HG02970 (cell line): Measurements from ENCODE around the gene INPP5K.
A peak's percentile ranks its signal among the peaks of the same experiment; 100 is the strongest.
"Not testable (repeated sequence)": the region's sequence is repeated elsewhere in the genome, so short reads cannot be mapped to it uniquely, and the experiment has no call there.

Experiments used
- ATAC-seq: cut with Tn5 transposase; IDR thresholded peaks from one replicate; pipeline ENCODE4 v1.9.1; 2021; ENCODE audit warnings: mild to moderate bottlenecking, moderate library complexity, moderate number of reproducible peaks; ENCODE audit not compliant: unreplicated experiment, low FRiP score

INPP5K gene

DNA sequence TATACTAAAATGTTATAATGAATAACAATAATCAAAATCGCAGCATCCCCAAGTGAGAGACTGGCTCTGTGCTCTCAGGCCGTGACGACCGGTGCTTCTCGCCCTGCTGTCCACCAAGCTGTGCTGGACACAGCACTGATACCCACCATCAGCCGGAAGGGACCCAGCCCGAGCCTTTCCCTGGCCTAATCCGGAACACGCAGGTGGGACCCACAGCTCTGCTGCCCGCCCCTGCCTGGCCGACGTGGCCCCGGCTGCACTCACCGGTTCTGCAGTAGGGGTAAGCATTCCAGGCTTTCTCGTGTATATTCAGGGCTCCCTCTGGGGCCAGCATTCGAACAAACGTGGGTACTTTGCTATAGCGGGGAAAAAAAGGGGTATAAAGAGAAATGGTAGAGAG lies 31.6 kb upstream of the INPP5K start:
- ATAC-seq: no peak

DNA sequence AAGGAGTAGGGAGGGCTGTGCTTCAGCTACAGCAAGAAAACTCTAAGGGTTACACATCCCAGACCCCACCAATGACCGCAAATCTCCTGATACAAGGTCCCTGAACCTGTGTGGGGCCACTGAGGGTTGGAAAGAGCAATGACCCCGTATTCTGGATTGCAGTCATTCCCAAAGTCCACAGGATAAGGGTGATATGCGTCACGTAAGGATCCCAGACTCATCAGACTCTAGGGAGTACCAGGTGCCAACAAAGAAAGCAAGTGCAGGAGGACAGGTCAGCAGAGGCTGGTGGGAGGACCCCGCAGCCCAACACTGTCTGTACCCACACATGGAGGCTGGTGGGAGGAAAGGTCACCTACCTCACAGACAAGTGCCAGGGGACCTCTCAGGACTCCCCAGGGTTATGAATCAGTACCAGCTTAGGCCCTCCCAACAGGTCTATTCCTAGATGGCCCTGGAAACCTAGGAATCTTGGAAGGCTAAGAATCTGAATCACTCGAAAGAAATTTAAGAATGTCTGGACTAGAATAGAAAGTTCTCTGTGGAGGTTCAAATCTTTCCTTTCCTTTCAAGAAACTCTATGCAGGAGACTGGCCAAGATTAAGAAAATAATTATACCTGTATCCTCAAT lies 30.0 kb upstream of the INPP5K start:
- ATAC-seq: no peak

DNA sequence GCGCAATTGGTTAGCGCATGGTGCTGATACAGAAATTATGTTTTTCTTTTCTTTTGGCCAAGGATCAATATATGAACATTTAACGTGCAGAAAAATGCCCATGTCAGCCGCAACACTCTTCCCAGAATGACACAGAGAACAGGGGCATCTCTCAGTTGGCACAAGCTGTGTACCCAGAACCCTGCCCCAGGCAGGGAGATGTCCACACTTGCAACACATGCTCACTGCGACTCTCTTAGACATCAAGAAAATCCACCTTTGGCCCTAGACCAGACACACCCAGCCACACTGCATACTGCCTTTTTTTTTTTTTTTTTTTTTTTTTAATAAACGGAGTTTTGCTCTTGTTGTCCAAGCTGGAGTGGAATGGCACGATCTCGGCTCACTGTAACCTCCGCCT lies 29.2 kb upstream of the INPP5K start:
- no peak for ATAC-seq

DNA sequence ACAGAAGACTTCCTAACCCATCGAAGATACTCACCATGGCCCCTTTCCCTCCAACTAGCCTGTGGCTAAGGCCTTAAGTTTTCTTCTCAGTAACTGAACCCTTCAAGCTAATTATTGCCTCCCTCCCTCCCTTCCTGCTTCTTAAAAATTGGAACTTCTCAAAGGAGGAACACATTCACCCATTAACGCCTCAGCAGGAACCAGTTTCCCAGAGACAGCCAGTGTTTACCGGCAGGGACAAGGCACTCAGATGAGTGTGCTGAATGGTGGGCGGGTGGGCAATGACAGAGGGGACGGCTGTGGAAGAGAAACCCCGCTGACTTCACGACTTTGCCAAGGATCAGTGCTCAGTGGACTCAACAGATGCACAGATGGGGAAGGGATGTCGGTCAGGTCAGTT lies 25.9 kb upstream of the INPP5K start:
- no peak for ATAC-seq

DNA sequence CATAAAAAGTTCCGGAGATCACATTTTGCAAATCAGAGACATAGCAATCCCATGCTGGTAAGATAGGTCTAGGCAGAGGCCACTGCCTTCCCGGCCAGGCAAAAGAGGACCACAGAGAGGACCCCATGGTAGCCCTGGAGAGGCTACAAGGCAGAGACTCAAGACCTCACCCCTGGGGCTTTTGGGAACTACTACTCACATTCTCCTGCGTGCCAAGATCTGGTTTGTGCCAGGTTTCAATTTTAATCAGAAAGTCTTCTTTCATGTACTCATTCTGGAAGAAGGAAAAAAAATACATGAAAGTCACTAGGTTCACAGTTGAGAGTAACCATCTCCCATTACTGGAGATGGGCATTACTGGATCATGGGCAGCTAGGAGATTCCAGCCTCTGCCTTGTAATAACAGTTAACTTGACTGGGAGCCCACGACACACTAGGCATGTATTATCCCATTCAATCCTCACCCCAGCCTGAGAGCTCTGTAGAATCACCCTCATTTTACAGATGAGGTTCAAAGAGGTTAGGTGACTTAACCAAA lies 25.0 kb upstream of the INPP5K start:
- no peak for ATAC-seq

DNA sequence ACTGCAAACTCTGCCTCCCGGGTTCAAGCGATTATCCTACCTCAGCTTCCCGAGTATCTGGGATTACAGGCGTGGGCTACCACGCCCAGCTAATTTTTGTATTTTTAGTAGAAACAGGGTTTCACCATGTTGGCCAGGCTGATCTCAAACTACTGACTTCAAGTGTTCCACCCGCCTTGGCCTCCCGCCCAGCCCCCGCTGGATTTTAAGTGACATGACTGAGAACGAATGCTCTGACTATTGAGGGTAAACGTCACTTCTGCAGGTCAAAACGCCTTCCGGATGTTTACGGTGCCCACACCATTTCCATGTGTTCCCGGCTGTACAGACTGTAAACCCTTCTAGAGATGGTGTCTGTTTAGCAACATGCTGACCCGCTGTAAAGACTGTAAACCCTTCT lies 23.4 kb upstream of the INPP5K start:
- no peak for ATAC-seq

DNA sequence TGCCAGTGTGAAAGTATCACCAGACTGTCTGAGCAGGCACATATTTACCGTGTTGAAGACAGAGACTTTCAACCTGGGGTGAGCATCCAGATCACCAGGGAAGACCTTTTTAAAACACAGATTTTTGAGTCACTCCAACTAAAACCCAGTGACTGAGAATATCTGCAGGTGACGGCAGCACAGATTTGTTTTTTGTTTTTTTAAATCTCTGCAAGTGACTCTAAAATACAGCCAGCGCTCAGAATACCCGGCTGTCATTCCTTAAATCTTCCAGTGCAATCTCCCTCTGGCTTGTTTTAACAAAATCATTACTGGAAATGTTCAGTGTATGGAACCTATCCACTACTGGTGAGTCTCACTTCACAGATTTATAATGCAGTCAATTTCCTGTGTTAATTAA lies 19.3 kb upstream of the INPP5K start:
- no peak for ATAC-seq

DNA sequence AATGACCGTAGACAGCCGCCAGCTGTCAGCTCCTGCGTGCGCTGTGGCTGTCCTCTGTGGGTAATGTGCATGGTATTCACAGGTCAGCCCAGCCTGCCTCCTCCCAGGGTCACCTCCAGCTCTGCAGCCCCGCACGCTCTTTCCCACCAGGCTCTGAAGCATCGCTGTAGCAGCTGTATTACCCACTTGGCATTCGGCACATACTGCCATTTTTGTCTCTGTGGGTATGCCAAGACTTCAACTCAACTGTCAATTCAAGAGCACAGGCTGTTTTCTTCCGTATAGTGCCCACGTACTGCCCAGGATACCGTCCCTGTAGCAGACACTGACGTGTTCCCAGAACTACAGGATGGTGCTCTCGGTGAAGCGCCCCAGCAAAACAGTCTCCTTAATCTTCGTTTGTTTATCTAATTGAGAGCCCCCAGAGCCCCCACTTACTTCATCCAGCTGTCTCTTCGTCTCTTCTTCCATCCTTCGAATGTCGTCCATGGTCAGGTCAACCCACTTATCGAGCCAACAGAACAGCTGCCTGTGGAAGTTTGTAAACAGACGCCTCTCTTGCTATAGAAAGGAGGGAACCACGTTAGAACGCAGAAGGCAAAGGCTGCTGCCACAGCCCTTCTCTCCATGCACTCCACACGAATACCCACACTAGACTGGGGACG lies 17.4 kb upstream of the INPP5K start:
- no peak for ATAC-seq

DNA sequence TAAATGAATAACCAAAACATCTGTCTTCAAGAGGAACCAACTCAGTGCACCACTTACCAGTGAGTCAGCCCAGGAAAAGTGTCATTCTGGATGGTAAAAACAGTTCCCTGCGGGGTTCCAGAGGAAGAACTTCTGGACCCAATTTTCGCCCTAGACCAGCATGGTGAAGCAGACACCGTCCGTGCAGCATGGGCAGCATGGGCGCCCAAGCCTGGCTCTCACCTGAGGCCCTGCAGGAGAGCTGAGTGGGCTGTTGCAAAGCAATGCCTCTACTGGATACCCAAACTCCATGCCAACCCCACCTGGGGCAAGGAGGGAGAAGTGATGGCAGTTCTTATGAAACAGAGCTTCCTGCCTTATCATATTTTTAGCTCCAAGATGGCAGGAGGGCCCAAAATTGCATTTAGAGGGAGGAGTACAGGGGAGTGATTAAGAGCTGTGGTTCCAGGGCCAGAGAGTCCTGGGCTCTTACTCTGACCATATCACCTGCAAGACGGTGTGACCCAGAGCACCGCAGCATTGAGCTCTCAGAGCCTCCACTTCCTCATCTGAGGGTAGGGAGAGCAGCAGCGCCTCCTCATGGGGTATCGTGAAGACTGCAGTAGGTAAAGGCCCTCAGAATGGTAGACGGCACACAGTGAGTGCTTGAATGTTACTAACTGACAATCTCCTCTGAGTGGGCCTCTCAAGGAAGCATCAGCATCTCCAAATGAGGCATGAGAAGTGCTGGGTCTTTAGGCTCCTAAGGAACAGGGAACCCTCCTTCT lies 16.6 kb upstream of the INPP5K start:
- ATAC-seq: no peak

DNA sequence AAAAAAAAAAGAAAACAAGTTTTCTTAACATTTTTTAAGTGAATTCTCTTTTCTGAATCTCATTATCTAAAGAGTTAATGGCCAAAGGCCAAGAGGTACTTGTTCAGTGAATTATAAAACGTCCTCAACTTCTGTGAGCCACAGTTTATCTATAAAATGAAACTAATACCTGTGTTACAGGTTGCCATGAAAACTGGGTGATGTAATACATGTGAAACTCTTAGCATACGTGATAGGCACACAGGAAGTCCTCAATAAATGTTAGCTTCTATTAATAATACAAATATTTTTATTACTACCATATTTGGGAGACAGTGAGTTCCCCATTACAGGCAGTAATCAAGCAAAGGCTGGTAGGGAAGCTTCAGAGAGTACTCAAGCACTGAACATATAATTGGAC lies 13.5 kb upstream of the INPP5K start:
- ATAC-seq: no peak

DNA sequence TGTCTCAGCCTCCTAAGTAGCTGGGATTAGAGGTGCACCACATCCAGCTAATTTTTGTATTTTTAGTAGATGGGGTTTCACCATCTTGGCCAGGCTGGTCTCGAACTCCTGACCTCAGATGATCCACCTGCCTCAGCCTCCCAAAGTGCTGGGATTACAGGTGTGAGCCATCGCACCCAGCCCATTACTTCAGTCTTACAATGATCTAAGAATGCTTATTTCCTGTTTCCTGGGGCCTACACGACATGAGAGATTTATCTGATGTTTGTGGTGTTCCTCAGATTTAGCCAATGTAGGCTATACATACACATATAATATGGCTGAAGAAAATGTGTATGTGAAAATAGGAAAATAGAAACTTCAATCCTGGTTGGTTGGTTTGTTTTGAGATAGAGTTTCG lies 10.5 kb upstream of the INPP5K start:
- not testable (repeated sequence) for ATAC-seq

DNA sequence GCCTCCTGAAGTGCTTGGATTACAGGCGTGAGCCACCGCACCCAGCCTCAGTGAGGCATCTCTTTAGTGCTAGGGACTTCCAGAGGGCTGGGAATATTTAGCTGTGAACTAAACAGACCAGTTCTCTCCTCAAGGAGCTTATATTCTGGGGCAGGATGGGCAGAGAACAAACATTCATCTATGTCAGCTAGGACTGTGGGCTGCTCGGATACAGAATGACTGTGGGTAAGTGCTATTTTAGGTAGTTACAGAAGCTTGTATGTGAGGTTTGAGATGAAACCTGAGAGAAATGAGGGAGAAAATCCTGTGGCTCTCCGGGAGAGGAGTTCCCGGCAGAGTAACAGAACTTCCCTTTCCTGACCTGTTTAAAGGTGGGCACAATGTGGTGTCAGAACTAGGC lies 6.2 kb upstream of the INPP5K start:
- no peak for ATAC-seq

DNA sequence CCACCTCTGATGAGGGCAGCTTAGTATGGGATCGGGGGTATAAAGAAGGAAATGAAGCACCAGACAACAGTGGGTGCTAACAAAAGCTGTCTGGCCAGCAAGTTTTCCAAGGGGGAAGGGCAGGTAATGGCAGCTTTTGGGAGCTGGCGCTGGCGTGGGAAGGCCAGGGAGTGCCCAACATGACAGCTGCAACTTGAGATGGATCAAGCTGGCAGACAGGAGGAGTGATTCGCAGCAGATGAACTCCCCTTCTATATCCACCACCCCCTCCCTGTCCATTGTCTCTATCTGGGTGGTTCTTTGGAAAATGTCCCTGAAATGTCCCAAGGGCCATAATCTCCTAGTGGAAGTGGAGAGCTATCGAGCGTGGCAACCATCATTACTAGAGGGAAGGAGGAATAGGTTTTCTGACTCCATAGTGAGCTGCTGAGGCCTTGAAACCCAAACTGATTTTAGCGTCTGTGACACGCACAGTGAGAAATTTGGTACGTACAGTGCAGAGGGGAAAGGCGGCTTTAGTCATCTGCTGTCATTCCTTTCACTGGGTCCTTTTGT lies 4.8 kb upstream of the INPP5K start:
- no peak for ATAC-seq

DNA sequence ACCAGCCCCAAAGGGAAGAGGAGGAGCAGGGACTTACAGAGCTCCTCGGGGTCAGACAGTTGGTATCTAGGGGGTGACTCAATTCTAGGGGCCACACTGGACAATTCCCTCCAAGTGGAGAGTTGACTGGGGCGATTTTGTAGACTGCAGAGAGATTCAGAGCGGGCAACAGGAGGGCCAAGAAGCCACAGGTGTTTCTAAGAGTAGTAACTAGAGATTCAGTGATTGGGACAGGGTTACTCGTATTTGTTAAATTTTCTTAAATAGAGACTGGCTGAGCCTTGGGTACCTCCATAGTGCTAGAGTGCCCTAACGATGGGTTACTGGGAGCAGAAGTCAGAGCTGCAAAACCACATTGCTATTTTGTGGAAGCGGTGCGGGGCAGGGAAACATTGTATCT lies 3.3 kb upstream of the INPP5K start:
- ATAC-seq: no peak

DNA sequence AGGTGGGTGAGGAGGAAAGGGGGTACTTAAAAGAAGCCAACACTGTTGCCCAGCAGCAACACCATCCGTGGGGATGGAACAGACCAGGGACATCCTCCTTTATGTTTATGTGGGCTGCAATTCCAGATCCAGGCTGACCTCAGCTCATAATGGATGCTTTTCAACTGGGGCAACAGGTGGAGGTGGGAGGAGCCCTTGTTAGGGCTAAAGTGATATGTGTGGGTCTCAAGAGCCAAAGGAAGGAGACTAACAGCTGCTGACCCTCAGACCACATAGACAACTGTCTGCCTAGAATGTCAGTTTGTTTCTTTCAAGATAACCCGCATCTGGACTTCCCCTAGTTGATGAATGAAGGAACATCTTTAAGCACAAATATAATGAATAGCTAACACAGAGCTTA lies 2.0 kb upstream of the INPP5K start:
- ATAC-seq: no peak

DNA sequence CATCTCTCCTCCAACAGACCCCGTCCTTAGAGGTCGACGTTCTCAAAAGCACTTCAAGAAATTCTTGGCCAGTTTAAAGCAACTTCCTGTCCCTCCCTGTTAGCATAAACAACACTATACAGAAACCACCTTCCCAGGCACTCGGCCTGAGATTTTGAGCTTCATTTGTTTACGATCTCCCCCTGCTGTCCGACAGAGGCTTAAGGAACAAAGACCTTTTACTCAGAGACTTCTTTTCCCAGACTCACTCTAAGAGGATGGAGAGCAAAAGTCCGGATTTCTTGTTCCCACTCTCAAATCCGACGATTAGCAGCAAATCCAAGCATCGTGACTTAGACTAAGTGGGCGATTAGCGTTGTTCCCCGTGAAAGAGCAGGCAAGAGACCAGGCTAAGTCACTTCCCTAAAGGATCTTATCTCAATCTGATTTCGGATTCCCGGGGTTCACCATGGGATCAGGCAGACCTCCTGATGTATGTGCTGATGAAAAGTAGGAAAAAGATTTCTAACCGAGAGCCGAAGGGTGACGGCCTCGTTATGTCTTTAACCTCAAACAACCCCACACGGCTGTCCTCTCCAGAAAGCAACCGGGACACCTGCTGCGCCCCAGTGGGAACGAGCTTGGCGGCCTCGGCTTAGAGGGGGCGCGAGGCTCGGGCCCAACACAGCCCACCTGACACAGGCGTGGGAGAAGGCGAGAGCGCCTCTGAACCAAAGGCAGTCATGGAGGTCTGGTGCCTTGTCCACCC lies 598 bp downstream of the INPP5K start:
- peak; percentile 1 for ATAC-seq

DNA sequence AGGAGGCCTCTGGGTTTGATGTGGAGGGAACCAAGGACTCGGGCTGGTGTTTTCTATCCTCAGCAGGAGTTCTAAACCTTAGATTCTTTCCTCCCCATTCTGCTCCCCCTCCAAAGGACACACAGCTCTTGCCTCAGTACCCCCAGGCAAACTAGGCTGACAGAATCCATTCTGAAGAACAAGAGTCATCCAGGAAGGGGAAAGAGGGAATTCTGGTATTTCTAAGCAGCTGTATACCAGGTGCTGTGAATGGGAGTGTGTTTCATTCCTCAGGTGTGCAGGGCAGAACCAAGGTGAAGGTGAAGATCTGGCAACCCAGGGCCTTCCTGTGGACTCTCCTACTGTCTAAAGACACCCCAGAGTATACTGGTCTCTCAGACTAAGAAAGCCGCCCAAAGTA lies 4.1 kb downstream of the INPP5K start:
- ATAC-seq: no peak

DNA sequence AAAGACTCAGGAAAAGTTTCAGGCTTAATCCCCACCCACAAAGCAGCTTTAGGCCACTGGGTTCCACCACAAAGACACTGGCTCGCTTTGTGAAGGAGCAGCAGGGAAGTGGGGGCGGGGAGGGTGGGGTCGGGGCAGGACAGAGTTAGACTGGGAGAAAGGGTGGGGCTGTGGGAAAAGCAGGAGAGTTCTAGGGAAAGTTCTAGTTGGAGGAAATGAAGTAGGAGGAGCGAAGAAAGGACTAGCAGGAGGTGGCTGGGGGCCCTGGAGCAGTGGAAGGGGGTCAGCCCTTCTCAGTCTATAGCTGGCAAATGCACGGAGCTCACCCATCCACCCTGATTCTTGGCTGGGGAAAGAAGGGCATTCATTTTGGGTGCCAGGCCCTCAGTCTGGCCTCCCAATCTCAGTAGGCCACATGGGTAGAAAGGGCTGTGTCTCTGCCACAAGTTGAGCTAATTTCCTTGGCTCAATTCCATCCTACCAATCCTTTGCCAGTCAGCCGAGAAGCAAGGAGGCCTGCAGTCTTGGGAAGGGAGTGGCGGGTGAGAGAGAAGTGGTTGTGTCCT lies 4.6 kb downstream of the INPP5K start:
- no peak for ATAC-seq

DNA sequence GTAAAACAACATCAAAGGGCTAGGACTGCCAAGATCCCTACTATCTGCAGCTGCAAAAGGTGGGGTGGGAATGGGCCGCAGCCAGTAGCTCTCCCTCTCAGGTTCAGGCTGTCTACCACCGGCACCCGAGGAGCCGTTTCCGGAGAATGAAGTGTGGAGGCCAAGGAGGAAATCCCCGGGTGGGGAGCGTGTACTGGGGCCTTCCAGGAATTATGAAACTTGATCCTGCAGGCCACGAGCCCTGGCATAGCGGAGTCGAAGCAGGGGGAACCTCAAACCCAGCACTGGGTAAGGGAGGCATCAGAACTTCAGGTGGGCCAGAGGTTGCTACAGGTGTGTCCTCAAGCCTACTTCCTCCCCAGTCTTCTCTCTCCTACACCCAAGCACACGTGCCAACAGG lies 5.1 kb downstream of the INPP5K start:
- no peak for ATAC-seq

DNA sequence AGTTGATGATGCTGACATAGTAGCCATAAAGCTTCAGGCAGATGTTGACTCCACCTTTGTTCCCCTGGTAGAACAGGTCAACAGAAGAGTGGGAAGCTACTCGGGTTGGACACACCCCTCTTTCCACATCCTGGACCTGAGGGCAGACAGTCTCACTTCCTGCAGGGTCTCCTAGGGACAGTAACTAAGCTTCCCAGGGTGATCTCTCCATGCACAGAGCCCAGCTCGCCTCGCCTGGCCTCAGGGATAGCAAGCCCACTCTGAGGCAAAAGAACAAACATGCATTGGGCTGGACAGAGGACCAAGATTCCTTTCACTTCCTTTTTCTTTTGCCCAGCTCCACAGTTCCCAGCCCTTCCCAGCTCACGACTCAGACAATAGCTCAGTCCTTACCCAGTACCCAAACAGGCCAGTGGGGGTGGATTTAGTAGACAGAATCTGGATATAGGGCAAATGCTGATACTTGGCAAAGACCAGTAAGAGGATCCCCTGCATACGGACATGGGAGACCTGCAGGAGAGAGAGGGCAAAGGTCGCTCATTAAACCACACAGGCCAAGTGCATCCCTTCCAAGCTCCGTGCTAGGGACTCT lies 7.0 kb downstream of the INPP5K start:
- ATAC-seq: no peak
